PFSK-1 (cell line): ENCODE data around the gene SNX10.

Experiments
- POLR2AphosphoS5 ChIP-seq: IDR thresholded peaks from 2 replicates; pipeline ENCODE4 v1.6.1; 2012; ENCODE audit warnings: low read depth, mild to moderate bottlenecking, control low read depth, low read length, moderate library complexity
- SIN3A ChIP-seq: IDR thresholded peaks from 2 replicates; pipeline ENCODE4 v1.6.1; 2012; ENCODE audit warnings: mild to moderate bottlenecking, low read length, moderate library complexity, borderline replicate concordance; ENCODE audit not compliant: insufficient read depth
- TAF1 ChIP-seq: IDR thresholded peaks from 2 replicates; pipeline ENCODE4 v1.6.1; 2012; ENCODE audit warnings: low read length, control low read depth, borderline replicate concordance; ENCODE audit not compliant: insufficient read depth

GRCh38 chr7:26245150-26245549, 46.5 kb upstream of the SNX10 start:
- TF ChIP-seq TAF1 (no peak), POLR2AphosphoS5 (no peak), SIN3A (no peak)
